GM18508 (cell line): ENCODE measurements around the gene FBXW8.

Experiments
- ATAC-seq: cut with Tn5 transposase; IDR thresholded peaks from one replicate; pipeline ENCODE4 v1.9.1; 2021; ENCODE audit warnings: moderate number of reproducible peaks; ENCODE audit not compliant: insufficient read depth, unreplicated experiment

FBXW8 gene, protein sequence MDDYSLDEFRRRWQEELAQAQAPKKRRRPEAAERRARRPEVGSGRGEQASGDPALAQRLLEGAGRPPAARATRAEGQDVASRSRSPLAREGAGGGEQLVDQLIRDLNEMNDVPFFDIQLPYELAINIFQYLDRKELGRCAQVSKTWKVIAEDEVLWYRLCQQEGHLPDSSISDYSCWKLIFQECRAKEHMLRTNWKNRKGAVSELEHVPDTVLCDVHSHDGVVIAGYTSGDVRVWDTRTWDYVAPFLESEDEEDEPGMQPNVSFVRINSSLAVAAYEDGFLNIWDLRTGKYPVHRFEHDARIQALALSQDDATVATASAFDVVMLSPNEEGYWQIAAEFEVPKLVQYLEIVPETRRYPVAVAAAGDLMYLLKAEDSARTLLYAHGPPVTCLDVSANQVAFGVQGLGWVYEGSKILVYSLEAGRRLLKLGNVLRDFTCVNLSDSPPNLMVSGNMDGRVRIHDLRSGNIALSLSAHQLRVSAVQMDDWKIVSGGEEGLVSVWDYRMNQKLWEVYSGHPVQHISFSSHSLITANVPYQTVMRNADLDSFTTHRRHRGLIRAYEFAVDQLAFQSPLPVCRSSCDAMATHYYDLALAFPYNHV

GRCh38 chr12:116910645-116911451 lies at the start of gene FBXW8:
Gene FBXW8 (plus strand): TSS chr12:116910950. CDS start chr12:116911038, 88 bp downstream.
- no peak for ATAC-seq

- ATAC-seq = no peak
These were observed 49.4 kb upstream of the FBXW8 start for GRCh38 chr12:116861320-116861719.

DNA sequence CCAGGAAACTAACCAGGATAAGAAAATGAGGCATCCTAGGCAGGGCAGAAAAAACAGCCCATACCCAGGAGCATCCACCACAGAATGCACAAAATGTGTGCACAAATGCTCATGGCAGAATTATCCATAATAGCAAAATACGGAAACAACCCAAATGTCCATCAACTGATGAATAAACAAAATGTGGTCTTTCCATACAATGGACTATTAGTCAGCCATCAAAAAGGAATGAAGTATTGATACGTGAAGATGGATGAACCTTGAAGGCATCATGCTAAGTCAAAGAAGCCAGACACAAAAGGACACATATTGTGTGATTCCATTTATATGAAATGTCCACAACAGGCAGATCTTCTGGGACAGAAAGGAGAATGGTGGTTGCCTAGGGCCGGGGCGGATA lies 48.6 kb upstream of the FBXW8 start:
- no peak for ATAC-seq

- ATAC-seq = no peak
These were observed 47.4 kb upstream of the FBXW8 start for GRCh38 chr12:116863275-116863767.

GRCh38 chr12:116864371-116865160 lies 46.2 kb upstream of the FBXW8 start:
- no peak for ATAC-seq

- ATAC-seq = no peak
These were observed 43.2 kb upstream of the FBXW8 start for GRCh38 chr12:116867523-116867922.

DNA sequence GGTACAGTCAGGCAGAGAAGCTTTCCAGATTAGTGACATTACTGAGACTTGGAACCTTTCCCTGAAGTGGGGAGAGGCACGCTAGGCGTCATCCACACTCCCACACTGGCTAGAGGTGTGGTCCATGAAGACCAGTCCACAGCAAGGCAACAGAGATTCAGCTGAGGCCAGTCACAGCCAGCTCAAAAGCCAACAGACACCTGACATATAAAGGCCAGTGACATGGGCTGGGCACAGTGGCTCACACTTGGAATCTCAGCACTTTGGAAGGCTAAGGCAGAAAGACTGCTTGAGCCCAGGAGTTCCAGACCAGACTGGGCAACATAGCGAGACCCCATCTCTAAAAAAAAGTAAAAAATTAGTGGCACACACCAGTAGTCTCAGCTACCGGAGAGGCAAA lies 40.4 kb upstream of the FBXW8 start:
- no peak for ATAC-seq

DNA sequence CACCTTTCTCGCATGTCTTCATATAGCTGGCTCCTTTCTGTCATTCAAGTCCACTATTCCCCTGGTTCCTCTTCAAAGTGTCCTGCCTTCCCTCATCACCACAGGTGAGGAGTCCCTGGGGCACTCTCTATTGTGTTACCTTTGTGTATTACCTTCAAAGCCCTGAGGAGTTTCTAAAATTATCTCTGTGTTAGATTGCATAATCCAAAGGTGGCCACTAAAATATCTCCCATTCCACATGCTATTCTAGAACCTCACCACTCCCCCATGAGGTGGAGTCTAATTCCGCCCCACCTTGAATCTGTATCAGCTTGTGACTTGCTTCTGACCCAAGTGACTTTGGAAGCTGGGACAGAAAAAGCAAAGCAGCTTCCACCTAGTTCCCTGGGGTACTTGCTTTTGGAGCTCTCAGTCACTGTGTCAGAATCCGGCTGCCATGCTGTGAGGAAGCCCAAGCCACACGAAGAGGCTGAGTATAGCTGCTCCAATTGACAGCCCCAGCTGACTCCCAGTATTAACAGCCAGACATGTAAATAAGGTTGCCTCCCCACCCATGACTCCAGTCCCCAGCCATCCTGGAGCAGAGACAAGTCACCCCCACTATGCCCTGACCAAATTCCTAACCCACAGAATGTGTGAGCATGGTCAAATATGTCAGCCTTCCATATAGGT lies 36.3 kb upstream of the FBXW8 start:
- ATAC-seq = no peak

DNA sequence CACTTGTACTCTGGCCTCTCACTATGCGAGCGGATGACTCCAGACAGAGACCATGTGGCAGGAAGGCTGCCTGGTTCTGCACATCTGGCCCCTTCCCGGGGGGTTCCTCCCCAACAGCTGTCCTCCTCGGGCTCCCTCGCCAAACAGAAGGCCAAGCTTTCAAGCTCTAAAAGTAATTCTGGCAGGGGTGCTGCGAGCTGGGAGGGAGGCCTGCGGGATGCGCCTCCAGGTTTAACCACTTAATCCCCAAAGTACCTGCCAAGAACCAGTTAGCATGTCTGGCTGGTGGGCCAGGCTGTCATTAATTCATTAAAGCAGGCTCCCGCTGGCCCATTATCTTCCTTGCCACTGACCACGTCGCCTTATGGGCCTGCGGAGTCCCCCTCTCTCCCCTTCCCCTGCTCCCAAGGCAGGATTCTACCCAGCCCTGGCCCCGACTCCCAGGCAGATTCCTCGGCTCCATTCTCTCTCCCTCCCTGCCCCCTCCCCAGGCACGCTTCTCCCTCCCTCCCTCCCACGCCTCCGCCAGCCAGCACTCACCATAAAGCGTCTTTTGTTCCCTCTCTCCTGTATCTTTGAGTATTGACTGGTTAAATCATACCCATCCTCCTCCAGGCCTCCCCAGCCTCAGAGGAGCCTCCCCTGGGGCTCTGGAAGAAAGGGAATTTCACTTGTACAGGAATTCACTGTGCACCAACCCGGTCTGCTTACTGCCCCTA lies 34.4 kb upstream of the FBXW8 start:
- no peak for ATAC-seq

- ATAC-seq = no peak
These were observed 31.9 kb upstream of the FBXW8 start for GRCh38 chr12:116878567-116879508.

GRCh38 chr12:116879509-116880212 lies 31.1 kb upstream of the FBXW8 start:
- ATAC-seq = no peak

DNA sequence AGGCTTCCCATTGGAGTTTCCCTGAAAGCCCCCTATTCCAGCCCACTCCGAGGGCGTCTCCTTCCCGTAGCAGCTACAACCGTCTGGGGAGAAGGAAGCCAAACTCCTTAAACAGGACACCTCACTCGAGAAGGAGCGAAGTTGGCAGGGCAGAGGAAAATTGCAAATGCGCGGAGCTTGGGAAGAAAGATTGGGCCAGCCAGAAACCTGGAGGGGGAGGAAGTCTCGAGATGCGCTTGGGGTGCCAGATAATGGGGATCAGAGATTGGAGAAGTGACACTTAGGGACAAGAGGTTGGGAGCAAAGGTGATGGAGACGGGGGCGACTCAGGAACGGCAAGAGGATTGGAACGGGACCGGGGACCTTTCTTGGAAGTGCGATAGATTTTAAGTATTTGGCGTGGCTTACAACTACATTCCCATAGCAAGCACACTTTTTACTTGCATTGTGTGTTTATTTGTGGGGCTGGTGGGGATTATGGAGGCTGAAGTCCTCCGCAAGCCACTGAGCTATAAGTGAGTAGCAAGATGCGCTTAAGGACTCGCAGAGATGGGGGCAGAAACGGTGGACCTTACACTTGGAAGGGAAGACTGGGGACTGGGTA lies 30.4 kb upstream of the FBXW8 start:
- ATAC-seq = no peak

DNA sequence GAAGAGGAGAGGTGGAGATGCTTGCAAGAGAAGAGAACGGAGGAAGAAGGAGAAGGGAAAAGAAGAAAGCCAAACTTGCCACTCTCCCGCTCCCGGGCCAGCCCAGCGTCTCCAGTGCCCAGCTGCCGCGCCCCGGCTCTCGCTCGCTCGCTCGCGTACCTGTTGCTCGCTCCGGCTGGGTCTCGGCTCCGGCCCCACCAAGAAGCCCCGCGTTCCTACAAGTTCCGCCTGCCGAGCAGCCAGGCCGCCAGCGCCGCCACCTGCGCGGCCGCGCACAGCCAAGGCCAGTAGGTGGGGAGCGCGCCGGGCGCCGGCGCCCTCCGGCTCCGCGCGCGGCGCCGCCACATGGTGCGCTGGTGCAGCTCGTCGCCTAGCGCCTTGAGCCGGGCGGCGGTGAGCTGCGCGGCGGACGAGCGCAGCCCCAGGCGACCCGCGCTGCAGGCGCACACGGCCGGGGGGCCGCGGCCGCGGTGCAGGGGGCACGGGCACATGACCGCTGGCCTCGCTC lies 29.9 kb upstream of the FBXW8 start:
- ATAC-seq = no peak

DNA sequence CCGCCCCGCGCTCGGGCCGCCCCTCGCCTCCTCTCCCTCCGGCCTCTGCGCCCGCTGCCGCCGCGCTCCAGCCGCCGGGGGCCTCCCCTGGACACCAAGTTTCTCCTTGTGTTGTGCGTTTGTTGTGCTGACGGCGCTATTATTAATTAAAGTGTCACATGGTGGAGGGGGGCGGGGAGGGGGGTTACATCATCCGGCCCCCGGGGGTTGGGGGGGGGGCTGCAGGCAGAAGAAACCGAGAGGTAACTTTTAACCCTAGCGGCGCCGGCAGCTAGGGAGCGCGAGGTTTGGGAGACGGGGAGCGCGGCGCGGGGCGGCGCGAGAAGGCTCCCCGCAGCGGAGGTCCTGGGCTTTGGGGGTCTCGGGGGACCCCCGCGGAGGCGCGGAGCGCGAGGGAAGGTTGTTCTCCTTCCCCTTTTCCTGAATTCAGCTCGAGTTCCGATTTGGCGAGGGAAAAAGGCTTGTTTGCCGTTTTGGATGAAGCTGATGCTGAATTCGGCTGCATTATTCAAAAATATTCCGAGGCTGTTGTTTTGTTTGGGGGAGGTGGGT lies 29.3 kb upstream of the FBXW8 start, which contains the start of gene HRK:
Gene HRK, minus strand, starts transcription at position 117 of the 552 bp plus-strand sequence. CDS start 134 bp downstream, outside the sequence.
- no peak for ATAC-seq

DNA sequence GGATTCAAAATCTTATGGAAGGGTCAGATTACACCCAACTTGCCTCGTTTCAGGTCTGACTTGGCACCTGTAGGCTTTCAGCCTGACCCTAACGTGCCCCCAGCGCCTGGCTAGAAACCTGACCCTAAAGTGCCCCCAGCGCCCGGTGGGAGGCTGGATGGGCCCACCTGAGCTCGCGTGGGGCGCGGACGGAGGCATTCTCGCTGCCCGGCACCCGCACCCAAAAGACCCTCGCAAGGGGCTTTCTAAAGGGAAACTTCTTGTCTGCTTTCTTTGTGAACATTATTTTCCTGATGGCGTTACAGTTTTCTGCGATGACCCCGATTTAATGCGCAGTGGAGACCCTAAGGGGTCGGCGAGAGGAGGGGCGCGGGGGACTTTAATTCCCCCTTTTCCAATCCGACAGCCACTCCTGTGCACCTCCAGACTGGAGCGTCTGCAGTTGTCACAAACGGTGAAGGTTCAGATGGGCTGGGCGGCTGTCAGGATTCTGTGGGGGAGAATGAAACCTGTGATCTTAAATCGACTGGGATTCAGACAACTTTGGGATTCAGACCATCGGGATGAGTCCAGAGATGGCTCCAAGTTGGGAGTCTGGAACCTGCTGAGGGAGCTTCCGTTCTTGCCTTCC lies 28.8 kb upstream of the FBXW8 start:
- no peak for ATAC-seq

DNA sequence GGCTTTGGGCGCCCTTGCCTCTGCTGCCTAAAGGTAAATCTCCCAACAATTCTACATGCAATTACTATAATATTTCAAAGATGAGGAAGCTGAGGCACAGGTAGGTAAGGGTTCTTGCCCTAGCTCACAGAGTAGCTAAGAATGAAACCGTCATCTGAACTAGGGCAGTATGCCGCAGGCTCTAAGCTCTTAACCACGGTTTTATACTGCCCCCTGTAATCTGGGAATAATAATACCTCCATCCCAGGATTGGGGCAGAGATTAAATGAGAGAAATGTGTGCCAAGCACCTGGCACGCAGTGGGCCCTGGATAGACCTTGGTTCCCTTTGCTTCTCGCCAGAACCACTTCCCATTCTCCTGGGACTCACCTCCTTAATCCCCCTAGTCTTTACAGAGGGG lies 28.0 kb upstream of the FBXW8 start:
- no peak for ATAC-seq
